A673 (cell line): ENCODE measurements around the gene LRBA.

Source experiments
- CTCF ChIP-seq: fragments of 300-800, 200-600 bp; sonication (generic); conservative IDR thresholded peaks from 2 replicates; pipeline ENCODE4 v1.5.1; 2017; ENCODE audit warnings: low read depth, mild to moderate bottlenecking, antibody characterized with exemption, low read length, moderate library complexity, mixed read lengths
- EZH2 ChIP-seq: fragments of 200-600 bp; sonication (generic); IDR thresholded peaks from 2 replicates; pipeline ENCODE4 v1.6.1; 2017; ENCODE audit warnings: borderline replicate concordance, low read depth, mild to moderate bottlenecking, mixed read lengths, antibody characterized with exemption, low read length; ENCODE audit not compliant: poor library complexity, severe bottlenecking

DNA sequence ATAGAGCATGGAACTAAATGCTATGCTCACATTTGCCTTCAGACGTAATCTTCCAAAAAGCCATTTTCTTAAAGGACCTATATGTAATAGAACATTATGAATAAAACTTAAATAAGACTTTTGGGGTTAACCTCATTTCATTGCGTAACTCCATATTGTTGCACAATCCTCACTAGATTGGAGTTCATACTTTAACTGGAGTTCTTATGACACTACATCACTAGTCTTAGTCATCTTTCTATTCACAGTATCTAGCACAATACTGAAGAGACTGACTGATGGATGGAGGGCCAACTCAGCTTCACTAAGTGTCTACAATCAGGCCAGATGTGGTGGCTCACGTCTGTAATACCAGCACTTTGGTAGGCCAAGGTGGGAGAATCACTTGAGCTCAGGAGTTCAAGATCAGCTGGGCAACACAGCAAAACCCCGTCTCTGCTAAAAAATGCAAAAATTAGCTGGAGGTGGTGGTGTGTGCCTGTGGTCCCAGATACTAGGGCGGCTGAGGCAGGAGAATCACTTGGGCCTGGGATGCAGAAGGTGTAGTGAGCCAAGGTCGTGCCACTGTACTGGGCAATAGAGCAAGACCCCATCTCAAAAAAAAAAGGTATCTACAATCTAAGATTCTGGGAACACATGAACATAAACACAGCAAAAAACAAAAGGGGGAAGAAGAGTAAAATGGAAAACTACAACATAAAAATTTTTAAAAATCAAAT lies 513.9 kb downstream of the LRBA start:
- TF ChIP-seq CTCF, result no peak
- TF ChIP-seq EZH2, result no peak
